NCI-H1930 (cell line): ENCODE results near the gene LENG8.
"Not testable (repeated sequence)": the region's sequence is repeated elsewhere in the genome, so short reads cannot be mapped to it uniquely, and the experiment has no call there.

ENCODE experiments used
- DNase-seq, 2 experiments: peaks; one replicate each; lab custom pipeline; 2025; lab: John Stamatoyannopoulos, UW

LENG8 gene

GRCh38 chr19:54482889-54483288, 33.9 kb downstream of the LENG8 start:
- no peak for DNase-seq

GRCh38 chr19:54484451-54484850, 35.5 kb downstream of the LENG8 start:
- DNase-seq: no peak

DNA sequence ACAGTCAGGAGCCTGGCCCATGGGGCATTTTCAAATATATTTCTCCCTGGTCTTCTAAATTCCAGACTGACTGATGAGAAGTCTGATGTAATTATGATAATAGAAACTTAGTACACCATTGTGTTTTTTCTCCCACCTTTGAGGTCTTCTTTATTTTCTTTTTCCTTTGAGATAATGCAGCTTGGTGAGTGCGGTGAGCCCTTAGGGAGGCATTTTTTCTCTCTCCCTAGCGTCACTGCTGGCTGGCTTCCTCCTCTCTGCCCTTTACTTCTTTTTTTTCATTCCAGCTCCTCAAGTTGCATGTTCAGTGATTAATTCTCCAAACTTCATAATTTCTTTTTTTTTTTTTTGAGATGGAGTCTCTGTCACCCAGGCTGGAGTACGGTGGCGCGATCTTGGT, 36.9 kb downstream of the LENG8 start:
- no peak for DNase-seq

DNA sequence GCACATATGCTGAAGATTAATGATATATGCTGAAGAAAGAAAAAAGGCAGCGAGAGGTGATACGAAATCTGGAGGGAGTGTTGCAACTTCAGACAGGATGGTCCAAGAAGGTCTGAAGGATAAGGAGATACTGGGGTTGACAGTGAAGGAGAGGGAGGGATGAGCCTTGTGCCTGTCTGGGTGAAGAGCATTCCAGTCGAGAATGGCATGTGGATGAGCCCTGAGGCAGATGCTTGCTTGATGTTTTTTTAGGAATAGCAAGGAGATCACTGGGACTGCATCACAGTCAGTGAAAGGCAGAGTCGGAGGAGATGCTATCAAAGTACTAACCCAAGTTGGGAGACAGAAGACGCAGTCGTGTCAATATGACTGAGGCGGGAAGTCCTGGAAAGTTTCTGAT, 40.3 kb downstream of the LENG8 start:
- no peak for DNase-seq

GRCh38 chr19:54489766-54490165, 40.8 kb downstream of the LENG8 start:
- no peak for DNase-seq

DNA sequence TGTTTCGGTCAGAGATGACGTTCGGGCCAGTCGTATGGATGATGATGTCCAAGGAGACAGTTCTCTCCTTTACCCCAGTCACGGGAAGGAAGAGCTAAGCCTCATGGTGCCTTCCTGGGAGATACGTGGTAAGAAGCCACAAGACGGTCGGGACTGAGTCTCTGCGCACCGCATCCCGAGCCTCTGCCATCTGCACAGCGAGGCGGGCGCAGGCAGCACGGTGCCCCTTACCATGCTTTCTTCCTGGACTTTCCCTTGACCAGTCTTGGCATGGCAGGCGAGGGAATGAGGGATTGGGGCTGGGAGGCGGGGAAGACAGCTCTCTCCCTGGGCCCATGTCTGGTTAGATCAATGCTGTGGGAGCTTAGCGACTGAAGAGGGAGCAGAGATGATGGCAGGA, 43.6 kb downstream of the LENG8 start:
- DNase-seq: no peak

DNA sequence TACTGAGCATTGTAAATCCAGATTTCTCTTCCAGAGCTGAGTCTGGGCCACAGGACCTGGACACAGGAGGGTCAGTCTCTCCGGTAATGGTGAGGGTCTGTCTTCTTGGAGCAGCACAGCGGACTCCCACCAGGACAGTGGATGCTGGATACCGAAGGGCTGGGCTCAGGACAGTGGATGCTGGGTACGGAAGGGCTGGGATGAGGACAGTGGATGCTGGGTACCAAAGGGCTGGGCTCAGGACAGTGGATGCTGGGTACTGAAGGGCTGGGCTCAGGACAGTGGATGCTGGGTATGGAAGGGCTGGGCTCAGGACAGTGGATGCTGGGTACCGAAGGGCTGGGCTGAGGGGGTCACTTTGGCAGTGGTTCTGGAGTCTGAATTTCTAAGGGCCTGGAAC, 44.1 kb downstream of the LENG8 start:
- not testable (repeated sequence) for DNase-seq

DNA sequence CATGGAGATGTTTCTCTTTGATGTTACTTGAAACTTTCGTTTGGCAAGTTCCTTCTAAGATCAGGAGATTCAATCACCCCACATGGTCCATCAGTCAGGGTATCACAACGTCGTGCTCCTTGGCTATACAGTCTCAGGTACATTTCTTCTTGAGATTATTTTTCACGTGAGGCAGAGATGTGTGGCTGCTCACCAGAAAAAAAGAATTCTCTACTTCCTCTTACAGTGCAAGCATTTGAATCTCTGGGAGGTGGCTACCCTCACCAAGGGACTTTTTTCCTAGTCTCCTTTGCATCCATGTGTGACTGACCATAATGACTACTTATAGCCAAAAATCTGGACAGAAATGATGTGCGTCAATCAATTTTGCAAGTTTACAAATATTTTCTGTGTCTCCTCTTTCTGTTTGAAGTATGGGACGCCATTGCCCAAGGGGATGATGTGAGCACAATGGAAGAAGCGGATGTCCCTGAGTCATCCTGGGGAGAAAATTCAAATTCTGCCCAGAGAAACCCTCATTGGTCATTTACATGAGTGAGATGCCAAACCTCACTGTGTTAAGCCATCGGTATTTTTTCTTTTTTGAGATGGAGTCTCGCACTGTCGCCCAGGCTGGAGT, 45.1 kb downstream of the LENG8 start:
- DNase-seq: no peak

DNA sequence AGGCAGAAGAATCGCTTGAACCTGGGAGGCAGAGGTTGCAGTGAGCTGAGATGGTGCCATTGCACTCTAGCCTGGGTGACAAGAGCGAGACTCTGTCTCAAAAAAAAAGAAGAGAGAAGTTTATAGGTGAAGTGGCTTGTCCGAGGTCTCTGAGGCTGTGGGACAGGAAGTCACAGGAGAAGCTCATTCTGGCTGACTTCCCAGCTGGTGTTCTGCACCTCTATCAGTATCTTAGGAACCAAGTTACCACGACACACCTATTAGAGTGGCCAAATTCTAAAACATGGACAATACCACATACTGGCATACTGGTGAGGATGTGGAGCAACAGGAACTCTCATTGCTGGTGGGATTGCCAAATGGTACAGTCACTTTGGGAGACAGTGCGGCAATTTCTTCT, 46.3 kb downstream of the LENG8 start:
- not testable (repeated sequence) for DNase-seq

- not testable (repeated sequence) for DNase-seq
Observed at GRCh38 chr19:54497747-54498450, 48.9 kb downstream of the LENG8 start.

GRCh38 chr19:54498451-54498772, 49.4 kb downstream of the LENG8 start:
- DNase-seq: not testable (repeated sequence)

- no peak for DNase-seq
Observed at GRCh38 chr19:54502518-54503048, 53.6 kb downstream of the LENG8 start, which contains the start of gene LAIR2. LAIR2 (plus strand) TSS chr19:54502831; CDS start chr19:54502919, 88 bp downstream.

- DNase-seq: not testable (repeated sequence)
Observed at GRCh38 chr19:54505542-54505941, 56.5 kb downstream of the LENG8 start.

- no peak for DNase-seq
Observed at GRCh38 chr19:54506079-54506478, 57.1 kb downstream of the LENG8 start.

DNA sequence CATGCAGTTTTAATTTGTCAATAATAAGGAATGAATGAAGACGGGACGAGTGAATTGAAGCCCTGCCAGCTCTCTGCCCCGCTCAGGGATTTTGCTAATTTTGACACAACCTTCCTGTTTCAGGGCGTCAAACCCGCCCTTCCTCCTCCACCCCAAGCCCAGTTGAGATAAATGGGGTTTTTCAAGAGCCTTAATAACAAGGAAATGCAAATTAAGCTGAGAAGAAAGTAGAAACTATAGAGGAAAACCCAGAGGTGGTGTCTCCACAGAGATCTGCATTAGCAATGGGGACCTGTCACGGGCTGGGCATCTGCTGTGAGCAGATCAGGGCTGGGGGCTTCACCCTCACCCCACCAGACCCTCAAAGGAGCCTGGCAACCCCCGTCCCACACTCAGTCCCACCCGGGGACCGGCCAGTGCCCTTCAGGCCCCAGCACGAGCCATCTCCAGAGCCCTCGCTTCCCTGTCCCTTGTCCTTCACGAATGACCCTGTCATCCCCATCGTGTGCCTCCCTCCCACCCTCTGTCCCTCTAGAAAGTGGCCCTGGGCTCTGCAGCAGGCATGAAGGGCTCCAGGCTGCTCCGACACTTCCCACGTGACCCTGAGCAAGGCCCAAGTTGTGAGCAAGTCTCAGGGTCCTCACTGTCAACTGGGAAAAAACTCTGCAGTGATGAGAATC, 58.2 kb downstream of the LENG8 start:
- DNase-seq: not testable (repeated sequence)

DNA sequence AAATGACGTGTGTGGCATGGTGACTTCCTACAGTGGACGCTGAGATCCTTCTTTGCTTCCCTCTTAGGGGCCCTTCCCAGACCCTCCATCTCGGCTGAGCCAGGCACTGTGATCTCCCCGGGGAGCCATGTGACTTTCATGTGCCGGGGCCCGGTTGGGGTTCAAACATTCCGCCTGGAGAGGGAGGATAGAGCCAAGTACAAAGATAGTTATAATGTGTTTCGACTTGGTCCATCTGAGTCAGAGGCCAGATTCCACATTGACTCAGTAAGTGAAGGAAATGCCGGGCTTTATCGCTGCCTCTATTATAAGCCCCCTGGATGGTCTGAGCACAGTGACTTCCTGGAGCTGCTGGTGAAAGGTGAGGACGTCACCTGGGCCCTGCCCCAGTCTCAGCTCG, 58.8 kb downstream of the LENG8 start:
- no peak for DNase-seq

GRCh38 chr19:54508487-54508886, 59.5 kb downstream of the LENG8 start:
- not testable (repeated sequence) for DNase-seq

DNA sequence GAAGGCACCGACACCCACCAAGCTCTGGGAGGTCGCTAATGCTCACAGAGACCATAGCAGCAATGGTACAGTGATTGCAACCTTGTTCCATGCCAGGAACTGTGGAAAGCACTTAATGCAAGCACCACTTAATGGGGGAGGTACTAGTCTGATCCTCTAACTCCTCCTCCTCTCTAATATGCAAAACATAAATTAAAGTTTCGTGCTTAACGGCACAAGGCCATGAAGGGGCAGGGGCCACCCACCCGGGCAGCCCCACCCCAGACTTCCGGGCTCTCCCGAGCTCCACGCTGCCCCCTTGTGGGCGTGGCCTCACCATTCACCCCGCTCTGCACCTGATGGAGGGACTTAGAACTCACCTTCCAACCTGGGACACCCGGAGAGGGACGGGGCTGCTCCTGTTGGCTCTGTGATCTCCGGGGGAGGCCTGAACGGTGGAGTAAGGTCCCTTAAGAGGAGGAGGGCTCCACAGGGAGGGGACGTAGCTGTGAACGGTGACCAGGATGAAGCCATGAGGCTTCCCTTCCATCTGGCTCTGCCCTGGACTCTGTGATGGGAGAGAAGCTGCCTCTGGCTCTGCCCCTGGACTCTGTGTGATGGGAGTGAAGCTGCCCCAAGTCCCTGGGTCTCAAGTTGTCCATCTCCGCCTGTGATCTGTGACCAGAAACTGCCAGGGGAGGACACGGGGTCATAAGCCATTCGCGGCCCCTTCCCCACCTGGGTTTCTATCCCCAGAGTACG, 60.4 kb downstream of the LENG8 start:
- not testable (repeated sequence) for DNase-seq
